ENCODE results near the gene PRSS21.

The PRSS21 gene

DNA sequence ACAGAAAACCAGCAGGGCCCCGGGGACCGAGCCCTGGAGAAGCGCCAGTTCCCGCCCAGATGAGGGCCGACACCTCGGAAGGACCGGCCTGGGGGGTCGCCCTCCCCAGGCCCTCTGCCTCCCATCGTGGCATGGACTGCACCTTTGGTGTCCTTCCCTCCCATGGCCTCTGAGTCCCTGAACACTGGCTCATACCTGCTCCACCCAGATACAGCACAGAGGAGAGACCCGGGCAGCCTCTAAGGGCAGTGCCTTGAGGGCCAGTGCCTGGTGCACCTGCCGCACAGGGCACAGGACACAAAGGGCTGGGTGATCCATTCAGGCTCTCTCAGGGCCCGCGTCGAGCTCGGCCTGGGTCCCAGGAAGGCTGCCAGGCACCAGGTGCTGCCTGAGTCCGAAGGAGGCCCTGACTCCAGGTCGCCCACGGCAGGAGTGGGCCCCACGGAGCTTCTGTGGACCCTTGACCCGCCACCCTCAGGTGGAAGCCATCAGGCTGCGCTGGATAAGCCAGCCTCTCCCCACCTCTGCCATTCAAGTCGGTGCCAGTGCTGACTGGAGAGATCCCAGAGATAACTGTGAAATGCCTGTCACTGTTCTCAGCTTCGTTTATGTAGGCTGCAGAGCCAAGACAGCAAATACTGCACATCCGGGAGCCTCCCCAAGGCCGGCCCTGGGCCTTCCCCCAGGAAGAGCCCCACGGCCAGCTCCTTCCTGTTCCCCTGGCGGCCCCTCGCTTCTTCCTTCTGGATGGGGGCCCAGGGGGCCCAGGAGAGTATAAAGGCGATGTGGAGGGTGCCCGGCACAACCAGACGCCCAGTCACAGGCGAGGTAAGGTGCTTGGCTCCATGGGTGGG lies 12.7 kb downstream of the PRSS21 start, which contains the start of gene ZG16B:
TSS of gene ZG16B (plus strand) at position 803 of the 854 bp plus-strand sequence. CDS start 139 bp downstream, outside the sequence.
- DNase-seq (ENCODE audit: low read depth), result peak; percentile 98
- peak within 1 kb of the TSS; percentile 59 for H3K4me3 ChIP-seq (ENCODE audit: low read depth, low read length)
- TF ChIP-seq CTCF (IDR thresholded peaks at IDR 0.05; ENCODE audit: control insufficient read depth, extremely low read depth, insufficient read depth), result no peak

GRCh38 chr16:2830355-2830695 lies 13.3 kb downstream of the PRSS21 start:
- H3K4me3 ChIP-seq (ENCODE audit: low read depth, low read length), result peak overlapping the region; percentile 59
- no peak for DNase-seq (ENCODE audit: low read depth)
- no peak for TF ChIP-seq CTCF (IDR thresholded peaks at IDR 0.05; ENCODE audit: control insufficient read depth, extremely low read depth, insufficient read depth)

GRCh38 chr16:2831203-2831602 lies 14.2 kb downstream of the PRSS21 start:
- peak overlapping the region; percentile 59 for H3K4me3 ChIP-seq (ENCODE audit: low read depth, low read length)
- no peak for TF ChIP-seq CTCF (IDR thresholded peaks at IDR 0.05; ENCODE audit: control insufficient read depth, extremely low read depth, insufficient read depth)
- no peak for DNase-seq (ENCODE audit: low read depth)

GRCh38 chr16:2833776-2834175 lies 16.7 kb downstream of the PRSS21 start:
- H3K4me3 ChIP-seq (ENCODE audit: low read depth, low read length), result no peak overlapping the region
- no peak for DNase-seq (ENCODE audit: low read depth)
- no peak for TF ChIP-seq CTCF (IDR thresholded peaks at IDR 0.05; ENCODE audit: control insufficient read depth, extremely low read depth, insufficient read depth)

DNA sequence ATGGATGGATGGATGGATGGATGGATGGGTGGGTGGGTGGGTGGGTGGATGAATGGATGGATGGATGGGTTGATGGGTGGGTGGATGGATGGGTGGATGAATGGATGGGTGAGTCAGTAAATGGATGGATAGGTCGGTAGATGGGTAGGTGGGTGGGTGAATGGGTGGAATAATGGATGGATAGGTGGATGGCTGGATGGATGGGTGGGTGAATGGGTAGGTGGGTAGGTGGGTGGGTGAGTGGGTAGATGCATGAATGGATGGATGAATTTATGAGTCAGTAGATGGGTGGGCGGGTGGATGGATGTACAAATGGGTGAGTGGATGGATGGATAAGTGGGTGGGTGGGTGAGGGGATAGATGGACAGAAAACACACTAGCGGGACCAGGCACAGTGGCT lies 17.9 kb downstream of the PRSS21 start:
- no peak overlapping the region for H3K4me3 ChIP-seq (ENCODE audit: low read depth, low read length)
- no peak for TF ChIP-seq CTCF (IDR thresholded peaks at IDR 0.05; ENCODE audit: control insufficient read depth, extremely low read depth, insufficient read depth)
- no peak for DNase-seq (ENCODE audit: low read depth)

- no peak overlapping the region for H3K4me3 ChIP-seq (ENCODE audit: low read depth, low read length)
- no peak for DNase-seq (ENCODE audit: low read depth)
- no peak for TF ChIP-seq CTCF (IDR thresholded peaks at IDR 0.05; ENCODE audit: control insufficient read depth, extremely low read depth, insufficient read depth)
Observed at GRCh38 chr16:2835638-2836493, 18.8 kb downstream of the PRSS21 start.
